ENCODE measurements around the gene LLCFC1. TPM values are rescaled to one million over a fixed set of nuclear protein-coding genes. Genes with fewer than 3 reads are reported as not detected.

LLCFC1 gene
- total RNA-seq, 1 donor from 2014 or later, result not detected

- intact Hi-C loops (cut with DNase I), result no loop called here
- Histone ChIP-seq H3K27me3 (no peaks in the 10 kb centered on the region), H3K9me3 (no peaks in the 10 kb centered on the region), H3K4me3 (no peak overlapping the region), H3K27ac (no peak overlapping the region), H3K4me1 (no peaks in the 10 kb centered on the region), H3K36me3 (no peaks in the 10 kb centered on the region)
- no peak for DNase-seq (ENCODE audit: low spot score in 2 of 2)
- TF ChIP-seq CTCF (IDR thresholded peaks at IDR 0.05), result no peak
Measured at GRCh38 chr7:142913051-142913450, 26.2 kb upstream of the LLCFC1 start.

GRCh38 chr7:142913566-142913965, 25.7 kb upstream of the LLCFC1 start:
- Histone ChIP-seq H3K27ac (no peak overlapping the region), H3K4me1 (no peaks in the 10 kb centered on the region), H3K27me3 (no peaks in the 10 kb centered on the region), H3K9me3 (no peaks in the 10 kb centered on the region), H3K4me3 (no peak overlapping the region), H3K36me3 (no peaks in the 10 kb centered on the region)
- DNase-seq (ENCODE audit: low spot score in 2 of 2), result no peak
- intact Hi-C loops (cut with DNase I), result no loop called here
- no peak for TF ChIP-seq CTCF (IDR thresholded peaks at IDR 0.05)

- no peak for TF ChIP-seq CTCF (IDR thresholded peaks at IDR 0.05)
- no peak overlapping the region for H3K27ac ChIP-seq
- no peaks in the 10 kb centered on the region for H3K36me3 ChIP-seq
- H3K4me1 ChIP-seq, result no peaks in the 10 kb centered on the region
- H3K4me3 ChIP-seq, result no peak overlapping the region
- no peaks in the 10 kb centered on the region for H3K27me3 ChIP-seq
- H3K9me3 ChIP-seq, result no peaks in the 10 kb centered on the region
- intact Hi-C loops (cut with DNase I), result no loop called here
- no peak for DNase-seq (ENCODE audit: low spot score in 2 of 2)
Measured at GRCh38 chr7:142914121-142914520, 25.2 kb upstream of the LLCFC1 start.

- Histone ChIP-seq H3K4me1 (no peaks in the 10 kb centered on the region), H3K36me3 (no peaks in the 10 kb centered on the region), H3K27ac (no peak overlapping the region), H3K27me3 (no peaks in the 10 kb centered on the region), H3K9me3 (no peaks in the 10 kb centered on the region), H3K4me3 (no peak overlapping the region)
- intact Hi-C loops (cut with DNase I), result no loop called here
- DNase-seq (ENCODE audit: low spot score in 2 of 2), result no peak
- TF ChIP-seq CTCF (IDR thresholded peaks at IDR 0.05), result no peak
Measured at GRCh38 chr7:142915315-142915714, 24.0 kb upstream of the LLCFC1 start.

- H3K4me3 ChIP-seq, result no peak overlapping the region
- no peaks in the 10 kb centered on the region for H3K27me3 ChIP-seq
- H3K4me1 ChIP-seq, result no peaks in the 10 kb centered on the region
- no peaks in the 10 kb centered on the region for H3K36me3 ChIP-seq
- H3K27ac ChIP-seq, result no peak overlapping the region
- no peak for DNase-seq (ENCODE audit: low spot score in 2 of 2)
- H3K9me3 ChIP-seq, result no peaks in the 10 kb centered on the region
- intact Hi-C loops (cut with DNase I), result no loop called here
- TF ChIP-seq CTCF (IDR thresholded peaks at IDR 0.05), result no peak
Measured at GRCh38 chr7:142916508-142916907, 22.8 kb upstream of the LLCFC1 start.

GRCh38 chr7:142917447-142917846, 21.8 kb upstream of the LLCFC1 start:
- TF ChIP-seq CTCF (IDR thresholded peaks at IDR 0.05), result no peak
- H3K27ac ChIP-seq, result no peak overlapping the region
- intact Hi-C loops (cut with DNase I), result no loop called here

More at GRCh38 chr7:142917447-142917846, 21.8 kb upstream of the LLCFC1 start:
- Histone ChIP-seq H3K4me3 (no peak overlapping the region), H3K36me3 (no peaks in the 10 kb centered on the region), H3K4me1 (no peaks in the 10 kb centered on the region), H3K9me3 (no peaks in the 10 kb centered on the region), H3K27me3 (no peaks in the 10 kb centered on the region)
- no peak for DNase-seq (ENCODE audit: low spot score in 2 of 2)
